SK-N-SH (cell line): ENCODE data around the gene LGALS9C.
"Not testable (repeated sequence)": the region's sequence is repeated elsewhere in the genome, so short reads cannot be mapped to it uniquely, and the experiment has no call there.

Source experiments
- CTCF ChIP-seq: fragments of 200-600 bp; sonication (generic); IDR thresholded peaks from 2 replicates; pipeline ENCODE4 v1.6.1; 2017; ENCODE audit warnings: antibody characterized with exemption, mild to moderate bottlenecking, moderate library complexity
- ELF1 ChIP-seq: IDR thresholded peaks from 2 replicates; pipeline ENCODE4 v1.4.0; 2012
- EP300 ChIP-seq, 2 experiments: IDR thresholded peaks; 2 replicates each; pipeline versions ENCODE4 v1.4.0 to v1.6.1; 2012; ENCODE audit warnings: borderline replicate concordance in 1 of 2, low read depth in 1 of 2, low read length in 1 of 2
- FOXJ3 ChIP-seq: sonication (generic); formaldehyde crosslinking; IDR thresholded peaks from 2 replicates; pipeline ENCODE4 v1.5.1; 2020; ENCODE audit warnings: mild to moderate bottlenecking, missing genetic modification reagents
- FOXM1 ChIP-seq: IDR thresholded peaks from 2 replicates; pipeline ENCODE4 v1.4.0; 2012; ENCODE audit warnings: low read depth, mild to moderate bottlenecking
- POLR2AphosphoS5 ChIP-seq: IDR thresholded peaks from 2 replicates; pipeline ENCODE4 v1.6.1; 2012; ENCODE audit warnings: low read depth, low read length
- RCOR1 ChIP-seq: fragments of 150-350 bp; IDR thresholded peaks from 2 replicates; pipeline ENCODE4 v1.6.1; 2017; ENCODE audit warnings: antibody characterized with exemption, low read length
- REST ChIP-seq: IDR thresholded peaks from 2 replicates; pipeline ENCODE4 v1.6.1; 2012; ENCODE audit warnings: mild to moderate bottlenecking, low read depth, low read length, moderate library complexity
- RFX5 ChIP-seq: IDR thresholded peaks from 2 replicates; pipeline ENCODE4 v1.6.1; 2012; ENCODE audit warnings: mild to moderate bottlenecking, improper control_type of control experiment, low read length
- RXRA ChIP-seq: IDR thresholded peaks from 2 replicates; pipeline ENCODE4 v1.4.0; 2012; ENCODE audit warnings: low read depth, mild to moderate bottlenecking, borderline replicate concordance
- TAF1 ChIP-seq: IDR thresholded peaks from 2 replicates; pipeline ENCODE4 v1.6.1; 2012; ENCODE audit warnings: low read depth, mild to moderate bottlenecking, low read length, moderate library complexity, borderline replicate concordance
- USF2 ChIP-seq: fragments of 150-350 bp; IDR thresholded peaks from 2 replicates; pipeline ENCODE4 v1.6.1; 2017; ENCODE audit warnings: antibody characterized with exemption, low read length, low read depth, borderline replicate concordance

GRCh38 chr17:18494250-18494768, 17.7 kb downstream of the LGALS9C start:
- TF ChIP-seq USF2; EP300 (IDR thresholded peaks at IDR 0.05; ENCODE audit: borderline replicate concordance in 1 of 2, low read depth in 1 of 2, low read length in 1 of 2); CTCF; TAF1; RFX5; RXRA; FOXJ3 (CRISPR knock-in tag); ELF1; RCOR1; REST; POLR2AphosphoS5; FOXM1: not testable (repeated sequence)
